Measurements from ENCODE around the gene CRNKL1.

The CRNKL1 gene

GRCh38 chr20:20089939-20090338 lies 37.7 kb upstream of the CRNKL1 start:
- no peak for TF ChIP-seq CTCF (IDR thresholded peaks at IDR 0.05; ENCODE audit: low read depth, low read length, missing control alignments)
- in situ Hi-C loops (cut with HindIII; ENCODE audit: low sequenced_read_pairs), result loop anchor here (25.0 kb wide), 1 partner anchor 472 kb away; no protein-coding TSS in a partner anchor
- no peak for DNase-seq (ENCODE audit: low read depth)
- no peak overlapping the region for H3K4me3 ChIP-seq (ENCODE audit: low read depth, low read length)

- TF ChIP-seq CTCF (IDR thresholded peaks at IDR 0.05; ENCODE audit: low read depth, low read length, missing control alignments), result no peak
- H3K4me3 ChIP-seq (ENCODE audit: low read depth, low read length), result no peak overlapping the region
- in situ Hi-C loops (cut with HindIII; ENCODE audit: low sequenced_read_pairs), result loop anchor here (25.0 kb wide), 1 partner anchor 473 kb away; no protein-coding TSS in a partner anchor
- DNase-seq (ENCODE audit: low read depth), result no peak
These were observed 36.8 kb upstream of the CRNKL1 start for GRCh38 chr20:20089018-20089417.

GRCh38 chr20:20085812-20086211 lies 33.5 kb upstream of the CRNKL1 start:
- no peak for TF ChIP-seq CTCF (IDR thresholded peaks at IDR 0.05; ENCODE audit: low read depth, low read length, missing control alignments)
- H3K4me3 ChIP-seq (ENCODE audit: low read depth, low read length), result no peak overlapping the region
- DNase-seq (ENCODE audit: low read depth), result no peak
- in situ Hi-C loops (cut with HindIII; ENCODE audit: low sequenced_read_pairs), result loop anchor here (25.0 kb wide), 1 partner anchor 476 kb away; no protein-coding TSS in a partner anchor

- DNase-seq (ENCODE audit: low read depth), result no peak
- in situ Hi-C loops (cut with HindIII; ENCODE audit: low sequenced_read_pairs), result loop anchor here (25.0 kb wide), 1 partner anchor 477 kb away; no protein-coding TSS in a partner anchor
- no peak for TF ChIP-seq CTCF (IDR thresholded peaks at IDR 0.05; ENCODE audit: low read depth, low read length, missing control alignments)
- H3K4me3 ChIP-seq (ENCODE audit: low read depth, low read length), result no peak overlapping the region
These were observed 32.8 kb upstream of the CRNKL1 start for GRCh38 chr20:20085071-20085470.

- H3K4me3 ChIP-seq (ENCODE audit: low read depth, low read length), result no peak overlapping the region
- no peak for TF ChIP-seq CTCF (IDR thresholded peaks at IDR 0.05; ENCODE audit: low read depth, low read length, missing control alignments)
- in situ Hi-C loops (cut with HindIII; ENCODE audit: low sequenced_read_pairs), result loop anchor here (25.0 kb wide), 1 partner anchor 478 kb away; no protein-coding TSS in a partner anchor
- no peak for DNase-seq (ENCODE audit: low read depth)
These were observed 32.1 kb upstream of the CRNKL1 start for GRCh38 chr20:20084296-20084752.

- H3K4me3 ChIP-seq (ENCODE audit: low read depth, low read length), result no peak overlapping the region
- peak; percentile 8 for DNase-seq (ENCODE audit: low read depth)
- TF ChIP-seq CTCF (IDR thresholded peaks at IDR 0.05; ENCODE audit: low read depth, low read length, missing control alignments), result peak; percentile 21
- in situ Hi-C loops (cut with HindIII; ENCODE audit: low sequenced_read_pairs), result loop anchor here (25.0 kb wide), 1 partner anchor 478 kb away; no protein-coding TSS in a partner anchor
These were observed 31.5 kb upstream of the CRNKL1 start for GRCh38 chr20:20083807-20084206.
